ENCODE data around the gene SENP3. TPM values are rescaled to one million over a fixed set of nuclear protein-coding genes. Genes with fewer than 3 reads are reported as not detected.

The SENP3 gene
- total and polyA plus RNA-seq, 2 of the 13 experiments (the other 11 are each of a cell fraction or from before 2014, with no cell fraction given) = 55.8 to 75.4 TPM

GRCh38 chr17:7572588-7573323 is 11.0 kb downstream of the SENP3 start (continued):
- TF ChIP-seq ZNF724P (CRISPR knock-in tag; IDR thresholded peaks at IDR 0.05; ENCODE audit: borderline replicate concordance) = 0 out of 2 replicates have a peak, but pooled peaks have one; percentile 43
- no peak for TF ChIP-seq REXO4 (CRISPR knock-in tag; IDR thresholded peaks at IDR 0.05; ENCODE audit: borderline replicate concordance)
- TF ChIP-seq CHD4 (IDR thresholded peaks at IDR 0.05; ENCODE audit: borderline replicate concordance, low read length) = no peak
- TF ChIP-seq ZNF350 (CRISPR knock-in tag; IDR thresholded peaks at IDR 0.05; ENCODE audit: borderline replicate concordance, low read depth) = peak; percentile 96; the same call in 1 of the 2 replicates
- no peak for TF ChIP-seq ZNF713 (CRISPR knock-in tag; IDR thresholded peaks at IDR 0.05)
- TF ChIP-seq ELF1 (CRISPR knock-in tag; IDR thresholded peaks at IDR 0.05) = no peak
- no peak for TF ChIP-seq ZSCAN21 (CRISPR knock-in tag; IDR thresholded peaks at IDR 0.05; ENCODE audit: borderline replicate concordance)
- no peak for TF ChIP-seq ZBTB46 (CRISPR knock-in tag; IDR thresholded peaks at IDR 0.05; ENCODE audit: borderline replicate concordance)
- TF ChIP-seq NR2F1 (CRISPR knock-in tag; IDR thresholded peaks at IDR 0.05) = no peak
- peak; percentile 20; the same call in 1 of the 2 replicates for TF ChIP-seq ZNF441 (CRISPR knock-in tag; IDR thresholded peaks at IDR 0.05; ENCODE audit: borderline replicate concordance)
- TF ChIP-seq ZNF263 (CRISPR knock-in tag; IDR thresholded peaks at IDR 0.05) = no peak
- no peak; the same call in 1 of the 2 replicates for TF ChIP-seq KDM4B (CRISPR knock-in tag; IDR thresholded peaks at IDR 0.05)
- TF ChIP-seq ZBTB39 (CRISPR knock-in tag; IDR thresholded peaks at IDR 0.05) = peak; percentile 23; the same call in 1 of the 2 replicates
- TF ChIP-seq ZNF282 (IDR thresholded peaks at IDR 0.05; ENCODE audit: partially characterized antibody) = no peak
- TF ChIP-seq BCL6 (CRISPR knock-in tag; IDR thresholded peaks at IDR 0.05) = no peak; the same call in 1 of the 2 replicates
- TF ChIP-seq TRIM24 (CRISPR knock-in tag; IDR thresholded peaks at IDR 0.05) = no peak
- no peak for TF ChIP-seq ZNF563 (CRISPR knock-in tag; IDR thresholded peaks at IDR 0.05)
- no peak; the same call in 1 of the 2 replicates for TF ChIP-seq CHCHD3 (CRISPR knock-in tag; IDR thresholded peaks at IDR 0.05)
- TF ChIP-seq REPIN1 (CRISPR knock-in tag; IDR thresholded peaks at IDR 0.05; ENCODE audit: borderline replicate concordance, low read depth) = no peak; the same call in none of the 2 replicates
- TF ChIP-seq SKIL (CRISPR knock-in tag; IDR thresholded peaks at IDR 0.05; ENCODE audit: borderline replicate concordance) = peak; percentile 55
- TF ChIP-seq HDAC2 (CRISPR knock-in tag; IDR thresholded peaks at IDR 0.05) = 0 out of 2 replicates have a peak, but pooled peaks have one; percentile 4
- no peak for TF ChIP-seq HBP1 (CRISPR knock-in tag; IDR thresholded peaks at IDR 0.05; ENCODE audit: low read depth)
